OCI-LY3 (cell line): ENCODE measurements around the gene DNAJC2.

ENCODE experiments used
- H2AFZ ChIP-seq: fragments of 200-600, 300-600 bp; shearing (Covaris generic); 2 replicates; pipeline ENCODE4 v1.6.0; 2014; ENCODE audit warnings: antibody characterized with exemption, low read depth, low read length
- H3K27ac ChIP-seq: fragments of 200-600, 300-600 bp; sonication (generic); 2 replicates; pipeline ENCODE4 v1.5.1; 2014; ENCODE audit warnings: mild to moderate bottlenecking, low read length, moderate library complexity, mixed read lengths
- H3K27me3 ChIP-seq: fragments of 200-600, 300-600 bp; sonication (generic); 2 replicates; pipeline ENCODE4 v1.6.1; 2014; ENCODE audit warnings: low read depth, low read length, mixed read lengths
- H3K36me3 ChIP-seq: fragments of 200-600, 300-600 bp; sonication (generic); replicated peaks from 2 replicates; pipeline ENCODE3; 2014; ENCODE audit warnings: low read depth, low read length, mixed read lengths
- H3K4me1 ChIP-seq: fragments of 300-600, 200-600 bp; sonication (generic); 2 replicates; pipeline ENCODE4 v1.6.1; 2014; ENCODE audit warnings: low read length, mixed read lengths
- H3K4me2 ChIP-seq: fragments of 200-600, 300-600 bp; sonication (generic); 2 replicates; pipeline ENCODE4 v1.6.1; 2014; ENCODE audit warnings: low read length, mixed read lengths
- H3K4me3 ChIP-seq: fragments of 300-600, 200-600 bp; sonication (generic); 2 replicates; pipeline ENCODE4 v1.5.1; 2014; ENCODE audit warnings: antibody characterized with exemption, mild to moderate bottlenecking, low read length, moderate library complexity
- H3K79me2 ChIP-seq: fragments of 300-600, 200-600 bp; shearing (Covaris generic); 2 replicates; pipeline ENCODE4 v1.6.1; 2014; ENCODE audit warnings: mild to moderate bottlenecking, low read length, mixed read lengths
- H3K9ac ChIP-seq: fragments of 300-600, 200-600 bp; shearing (Covaris generic); 2 replicates; pipeline ENCODE4 v1.6.0; 2014; ENCODE audit warnings: mild to moderate bottlenecking, low read length, moderate library complexity
- H3K9me3 ChIP-seq: fragments of 200-600, 300-600 bp; shearing (Covaris generic); 2 replicates; pipeline ENCODE4 v1.6.1; 2014; ENCODE audit warnings: low read length, mixed read lengths; ENCODE audit not compliant: insufficient read depth
- H4K20me1 ChIP-seq: fragments of 200-600, 300-600 bp; sonication (generic); 2 replicates; pipeline ENCODE4 v1.6.1; 2016; ENCODE audit warnings: low read length, mixed read lengths; ENCODE audit not compliant: insufficient read depth
- EZH2phosphoT487 ChIP-seq: fragments of 200-600 bp; shearing (Covaris generic); IDR thresholded peaks from 2 replicates; pipeline ENCODE4 v1.6.1; 2018; ENCODE audit warnings: antibody characterized with exemption, mixed run types, low read depth
- TF ChIP-seq, protein P1 (sequence below): fragments of 200-600, 300-600 bp; sonication (generic); IDR thresholded peaks from 2 replicates; pipeline ENCODE4 v1.5.1; 2014; ENCODE audit warnings: antibody characterized with exemption, low read length, low read depth

The DNAJC2 gene

DNA sequence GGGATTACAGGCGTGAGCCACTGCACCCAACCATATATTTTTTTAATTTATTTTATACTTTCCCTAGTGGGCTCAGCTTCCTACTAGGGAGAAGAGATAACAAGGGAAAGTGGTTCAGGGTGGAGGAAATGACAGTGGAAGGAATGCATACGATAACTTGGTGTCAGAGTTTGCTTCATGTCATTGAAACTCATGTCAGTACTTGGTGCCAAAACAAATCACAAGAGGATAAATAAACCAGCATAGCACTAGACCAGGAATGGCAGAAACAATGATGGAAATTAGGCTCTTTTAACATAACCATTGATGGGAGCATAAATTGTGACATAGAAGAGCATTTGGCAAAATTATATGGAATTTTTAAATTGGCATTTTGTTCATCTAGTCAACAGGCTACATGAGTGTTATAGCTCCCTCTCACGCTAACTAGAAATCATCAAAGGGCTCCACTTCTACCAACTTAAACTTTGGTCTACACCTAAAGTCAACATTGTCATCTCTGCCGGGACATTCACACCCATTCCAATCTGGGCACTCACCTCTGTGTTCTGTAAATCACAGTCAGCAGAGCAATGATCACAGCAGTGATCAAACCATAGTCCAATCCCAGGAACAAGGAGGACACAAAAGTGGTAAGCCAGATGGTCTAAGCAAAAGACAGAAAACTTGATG lies 44.0 kb upstream of the DNAJC2 start:
- Histone ChIP-seq H2AFZ (no peak overlapping the region), H3K36me3 (no peaks in the 10 kb centered on the region), H3K79me2 (no peaks in the 10 kb centered on the region), H3K27me3 (0 out of 2 replicates have a peak, but pooled peaks cover 2% of the 10 kb centered on the region), H3K9ac (no peak overlapping the region), H3K27ac (no peak overlapping the region), H3K9me3 (no peaks in the 10 kb centered on the region), H3K4me1 (peaks cover 5% of the 10 kb centered on the region), H3K4me2 (no peak overlapping the region), H4K20me1 (no peaks in the 10 kb centered on the region), H3K4me3 (no peak overlapping the region)
- TF ChIP-seq EZH2phosphoT487: no peak
- TF ChIP-seq, protein P1, sequence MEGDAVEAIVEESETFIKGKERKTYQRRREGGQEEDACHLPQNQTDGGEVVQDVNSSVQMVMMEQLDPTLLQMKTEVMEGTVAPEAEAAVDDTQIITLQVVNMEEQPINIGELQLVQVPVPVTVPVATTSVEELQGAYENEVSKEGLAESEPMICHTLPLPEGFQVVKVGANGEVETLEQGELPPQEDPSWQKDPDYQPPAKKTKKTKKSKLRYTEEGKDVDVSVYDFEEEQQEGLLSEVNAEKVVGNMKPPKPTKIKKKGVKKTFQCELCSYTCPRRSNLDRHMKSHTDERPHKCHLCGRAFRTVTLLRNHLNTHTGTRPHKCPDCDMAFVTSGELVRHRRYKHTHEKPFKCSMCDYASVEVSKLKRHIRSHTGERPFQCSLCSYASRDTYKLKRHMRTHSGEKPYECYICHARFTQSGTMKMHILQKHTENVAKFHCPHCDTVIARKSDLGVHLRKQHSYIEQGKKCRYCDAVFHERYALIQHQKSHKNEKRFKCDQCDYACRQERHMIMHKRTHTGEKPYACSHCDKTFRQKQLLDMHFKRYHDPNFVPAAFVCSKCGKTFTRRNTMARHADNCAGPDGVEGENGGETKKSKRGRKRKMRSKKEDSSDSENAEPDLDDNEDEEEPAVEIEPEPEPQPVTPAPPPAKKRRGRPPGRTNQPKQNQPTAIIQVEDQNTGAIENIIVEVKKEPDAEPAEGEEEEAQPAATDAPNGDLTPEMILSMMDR: no peak

DNA sequence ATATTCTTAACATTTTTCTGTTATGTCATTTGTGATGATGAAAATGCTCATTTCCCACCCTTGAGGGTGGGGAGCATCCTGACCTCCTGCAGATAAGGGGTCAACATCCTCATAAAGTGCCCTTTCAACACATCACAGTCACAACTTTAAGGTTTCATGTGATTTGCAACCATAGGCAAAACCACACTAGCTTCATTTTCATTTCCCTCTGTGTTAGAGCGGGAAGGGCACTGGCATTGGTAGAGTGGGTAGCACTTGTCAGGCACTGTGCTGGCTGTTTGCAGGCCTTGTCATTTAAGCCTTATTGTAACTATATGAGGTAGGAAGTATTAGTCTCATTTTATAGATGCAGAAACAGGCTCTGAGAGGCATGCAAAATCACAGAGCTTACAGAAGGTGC lies 42.7 kb upstream of the DNAJC2 start:
- no peak overlapping the region for H3K27ac ChIP-seq
- no peaks in the 10 kb centered on the region for H4K20me1 ChIP-seq
- TF ChIP-seq, protein P1: no peak
- TF ChIP-seq EZH2phosphoT487: no peak
- no peak overlapping the region for H3K9ac ChIP-seq
- no peak overlapping the region for H3K4me3 ChIP-seq
- no peaks in the 10 kb centered on the region for H3K36me3 ChIP-seq
- no peaks in the 10 kb centered on the region for H3K79me2 ChIP-seq
- no peaks in the 10 kb centered on the region for H3K9me3 ChIP-seq
- peaks cover 5% of the 10 kb centered on the region for H3K4me1 ChIP-seq
- no peak overlapping the region for H2AFZ ChIP-seq
- H3K4me2 ChIP-seq: no peak overlapping the region
- H3K27me3 ChIP-seq: 0 out of 2 replicates have a peak, but pooled peaks cover 2% of the 10 kb centered on the region

DNA sequence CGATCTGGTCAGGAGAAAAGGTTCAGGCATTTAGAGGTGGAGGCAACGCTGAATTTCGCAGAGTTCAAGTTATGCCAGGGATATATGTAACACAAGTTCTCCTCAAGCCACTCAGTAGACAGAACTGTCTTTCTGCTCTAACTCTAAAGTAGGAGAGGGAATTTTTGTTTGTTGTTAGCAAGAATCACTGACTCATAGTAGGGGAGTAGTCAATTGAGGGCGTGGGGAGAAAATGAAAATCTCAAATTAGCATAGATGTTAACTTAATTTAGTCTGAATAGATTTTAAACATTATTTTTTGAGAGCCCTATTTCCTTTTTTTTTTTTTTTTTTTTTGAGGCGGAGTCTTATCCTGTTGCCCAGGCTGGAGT lies 37.5 kb upstream of the DNAJC2 start:
- Histone ChIP-seq H3K27me3 (no peaks in the 10 kb centered on the region), H2AFZ (no peak overlapping the region), H3K4me2 (no peak overlapping the region), H4K20me1 (no peaks in the 10 kb centered on the region), H3K9me3 (no peaks in the 10 kb centered on the region), H3K36me3 (no peaks in the 10 kb centered on the region), H3K9ac (no peak overlapping the region), H3K79me2 (no peaks in the 10 kb centered on the region), H3K27ac (no peak overlapping the region), H3K4me1 (peaks cover 6% of the 10 kb centered on the region), H3K4me3 (no peak overlapping the region)
- TF ChIP-seq EZH2phosphoT487: no peak
- TF ChIP-seq, protein P1: no peak

DNA sequence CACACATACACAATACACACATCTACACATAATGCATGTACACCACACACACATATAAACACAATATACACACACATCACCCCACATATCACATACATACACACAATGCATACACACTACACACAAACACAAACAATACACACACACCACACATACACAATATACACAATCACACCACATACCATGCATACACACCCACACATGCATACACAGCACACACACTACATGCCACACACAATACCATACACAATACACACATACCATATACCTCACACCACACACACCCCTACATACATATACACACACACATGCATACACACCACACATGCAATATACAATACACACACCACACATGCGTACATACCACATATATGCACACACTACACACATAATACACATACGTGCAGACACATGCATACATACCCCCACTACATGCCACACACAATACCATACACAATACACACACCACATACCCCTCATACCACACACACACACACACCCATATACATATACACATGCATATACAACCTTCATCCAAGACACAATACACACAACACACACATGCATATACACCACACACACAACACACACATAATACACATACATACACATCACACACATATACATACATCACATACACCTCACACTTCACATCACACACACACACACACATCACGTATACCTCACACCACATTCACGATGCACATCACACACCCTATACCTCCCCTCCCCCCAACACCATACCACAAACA lies 36.9 kb upstream of the DNAJC2 start:
- Histone ChIP-seq H3K4me2 (no peak overlapping the region), H3K27ac (no peak overlapping the region), H3K4me3 (no peak overlapping the region), H3K9ac (no peak overlapping the region), H4K20me1 (no peaks in the 10 kb centered on the region), H2AFZ (no peak overlapping the region), H3K4me1 (peaks cover 5% of the 10 kb centered on the region; the same call in 1 of the 2 replicates), H3K36me3 (no peaks in the 10 kb centered on the region), H3K27me3 (no peaks in the 10 kb centered on the region), H3K9me3 (no peaks in the 10 kb centered on the region), H3K79me2 (no peaks in the 10 kb centered on the region)
- TF ChIP-seq, protein P1: no peak
- no peak for TF ChIP-seq EZH2phosphoT487
